ENCODE results near the gene PRDM16. TPM values are rescaled to one million over a fixed set of nuclear protein-coding genes. Genes with fewer than 3 reads are reported as not detected.

Gene PRDM16
- polyA plus RNA-seq, 2 of the 4 experiments (the other 2 are of a cell fraction), result 0.03 to 0.35 TPM

- Histone ChIP-seq H3K27ac (no peak overlapping the region), H3K9me3 (no peaks in the 10 kb centered on the region), H3K4me3 (no peak overlapping the region), H3K4me2 (no peak overlapping the region), H3K4me1 (no peaks in the 10 kb centered on the region)
- 20% methylated on average over 1 of the region's 12 CpGs for WGBS (ENCODE audit: missing lambda C conversion rate)
- ChIA-PET CTCF (no interaction called here), POLR2A (no interaction called here)
- FAIRE-seq (no peak), ATAC-seq (no peak), DNase-seq (ENCODE audit: low read depth in 1 of 2, low spot score in 1 of 2) (no peak)
- TF ChIP-seq RFX5 (IDR thresholded peaks at IDR 0.05) (no peak), ZFP36 (IDR thresholded peaks at IDR 0.05; ENCODE audit: borderline replicate concordance, partially characterized antibody) (peak; percentile 18)
Observed at GRCh38 chr1:3160647-3161145, 91.7 kb downstream of the PRDM16 start.

GRCh38 chr1:3161176-3161840, 92.3 kb downstream of the PRDM16 start:
- ATAC-seq, result no peak
- POLR2A ChIA-PET, result no interaction called here
- H3K9me3 ChIP-seq, result no peaks in the 10 kb centered on the region
- WGBS (ENCODE audit: missing lambda C conversion rate), result 62% methylated on average over 22 of the region's 30 CpGs
- CTCF ChIA-PET, result no interaction called here
- TF ChIP-seq POLR2AphosphoS2 (conservative IDR thresholded peaks at IDR 0.05; ENCODE audit: low read length) (no peak), CBX2 (IDR thresholded peaks at IDR 0.05; ENCODE audit: borderline replicate concordance, low read depth) (no peak), ZC3H11A (IDR thresholded peaks at IDR 0.05) (no peak), PHF8 (IDR thresholded peaks at IDR 0.05; ENCODE audit: borderline replicate concordance, low read depth) (no peak), CTCF (IDR thresholded peaks at IDR 0.05) (no peak), EHF (CRISPR knock-in tag; IDR thresholded peaks at IDR 0.05) (no peak), EHMT2 (IDR thresholded peaks at IDR 0.05; ENCODE audit: low read depth) (no peak)
- H3K4me3 ChIP-seq, result no peak overlapping the region
- H3K27ac ChIP-seq, result no peak overlapping the region
- no peaks in the 10 kb centered on the region for H3K4me1 ChIP-seq
- FAIRE-seq, result no peak
- no peak overlapping the region for H3K4me2 ChIP-seq
- no peak for DNase-seq (ENCODE audit: low read depth in 1 of 2, low spot score in 1 of 2)

- ATAC-seq (no peak), FAIRE-seq (no peak), DNase-seq (ENCODE audit: low read depth in 1 of 2, low spot score in 1 of 2) (no peak)
- Histone ChIP-seq H3K4me1 (no peaks in the 10 kb centered on the region), H3K9me3 (no peaks in the 10 kb centered on the region), H3K4me3 (no peak overlapping the region), H3K27ac (no peak overlapping the region), H3K4me2 (no peak overlapping the region)
- ChIA-PET POLR2A (no interaction called here), CTCF (no interaction called here)
- no peak for TF ChIP-seq KDM5A (IDR thresholded peaks at IDR 0.05)
- TF ChIP-seq NR3C1 (IDR thresholded peaks at IDR 0.05), result no peak
- TF ChIP-seq MAZ (IDR thresholded peaks at IDR 0.05; ENCODE audit: borderline replicate concordance, low read depth, low read length), result no peak
- no peak for TF ChIP-seq ZSCAN20 (CRISPR knock-in tag; IDR thresholded peaks at IDR 0.05)
- TF ChIP-seq SMC3 (IDR thresholded peaks at IDR 0.05), result no peak
- WGBS (ENCODE audit: missing lambda C conversion rate), result 60% methylated on average over 20 of the region's 27 CpGs
Observed at GRCh38 chr1:3162322-3162882, 93.4 kb downstream of the PRDM16 start.

- CTCF ChIA-PET, result no interaction called here
- DNase-seq (ENCODE audit: low read depth in 1 of 2, low spot score in 1 of 2), result no peak
- H3K4me3 ChIP-seq, result no peak overlapping the region
- POLR2A ChIA-PET, result no interaction called here
- peak in 1 of 2 experiments; percentile 55; a peak in 3 of 6 replicates for ATAC-seq
- WGBS (ENCODE audit: missing lambda C conversion rate), result 25% methylated on average over 6 of the region's 15 CpGs
- no peak overlapping the region for H3K4me2 ChIP-seq
- H3K9me3 ChIP-seq, result no peaks in the 10 kb centered on the region
- no peaks in the 10 kb centered on the region for H3K4me1 ChIP-seq
- no peak for FAIRE-seq
- no peak overlapping the region for H3K27ac ChIP-seq
- TF ChIP-seq FOXS1 (CRISPR knock-in tag; IDR thresholded peaks at IDR 0.05) (no peak), RNF2 (IDR thresholded peaks at IDR 0.05; ENCODE audit: borderline replicate concordance, low read depth) (no peak), TFCP2L1 (CRISPR knock-in tag; IDR thresholded peaks at IDR 0.05) (no peak), HOXA7 (CRISPR knock-in tag; IDR thresholded peaks at IDR 0.05) (no peak), E2F6 (IDR thresholded peaks at IDR 0.05; ENCODE audit: borderline replicate concordance, low read depth) (no peak)
Observed at GRCh38 chr1:3163356-3163755, 94.4 kb downstream of the PRDM16 start.

All from A549 (cell line).